C1 segment of cervical spinal cord (tissue), 14 donors: ENCODE results near the gene EPPIN.
"Not testable (repeated sequence)": the region's sequence is repeated elsewhere in the genome, so short reads cannot be mapped to it uniquely, and the experiment has no call there.

Source experiments
- DNase-seq, 14 donors: peaks; one replicate each; lab custom pipeline; 2025; lab: John Stamatoyannopoulos, UW

EPPIN gene

GRCh38 chr20:45547206-45547770 lies at the start of gene EPPIN:
Gene EPPIN, minus strand, starts transcription at chr20:45547401. Its CDS starts 44 bp downstream, at chr20:45547357.
- DNase-seq: no peak

GRCh38 chr20:45595235-45595634 lies 48.0 kb upstream of the EPPIN start:
- DNase-seq: no peak

GRCh38 chr20:45593498-45593897 lies 46.3 kb upstream of the EPPIN start:
- no peak for DNase-seq

GRCh38 chr20:45592574-45593189 lies 45.5 kb upstream of the EPPIN start:
- no peak for DNase-seq

GRCh38 chr20:45589725-45590124 lies 42.5 kb upstream of the EPPIN start:
- no peak for DNase-seq

GRCh38 chr20:45588800-45589199 lies 41.6 kb upstream of the EPPIN start:
- DNase-seq: no peak

- not testable (repeated sequence) for DNase-seq
Measured at GRCh38 chr20:45585986-45586385, 38.8 kb upstream of the EPPIN start.

- not testable (repeated sequence) for DNase-seq
Measured at GRCh38 chr20:45584294-45584693, 37.1 kb upstream of the EPPIN start.

GRCh38 chr20:45583502-45583901 lies 36.3 kb upstream of the EPPIN start:
- DNase-seq: no peak

GRCh38 chr20:45581702-45582101 lies 34.5 kb upstream of the EPPIN start:
- no peak for DNase-seq

GRCh38 chr20:45579184-45579583 lies 32.0 kb upstream of the EPPIN start, which contains the start of gene WFDC8:
Gene WFDC8, minus strand, starts transcription at chr20:45579284. Its CDS starts 37 bp downstream, at chr20:45579247.
- no peak for DNase-seq

GRCh38 chr20:45578231-45578630 lies 31.0 kb upstream of the EPPIN start:
- DNase-seq: no peak

- no peak for DNase-seq
Measured at GRCh38 chr20:45576995-45577394, 29.8 kb upstream of the EPPIN start.

GRCh38 chr20:45575931-45576330 lies 28.7 kb upstream of the EPPIN start:
- no peak for DNase-seq

GRCh38 chr20:45569650-45570049 lies 22.4 kb upstream of the EPPIN start:
- DNase-seq: not testable (repeated sequence)

- no peak for DNase-seq
Measured at GRCh38 chr20:45564760-45565276, 17.6 kb upstream of the EPPIN start.

- DNase-seq: no peak
Measured at GRCh38 chr20:45555198-45555597, 8.0 kb upstream of the EPPIN start.

- no peak for DNase-seq
Measured at GRCh38 chr20:45552456-45552855, 5.3 kb upstream of the EPPIN start.

- DNase-seq: no peak
Measured at GRCh38 chr20:45550765-45551164, 3.6 kb upstream of the EPPIN start.

GRCh38 chr20:45548410-45548809 lies 1.2 kb upstream of the EPPIN start:
- no peak for DNase-seq

GRCh38 chr20:45545754-45546453 lies 1.3 kb downstream of the EPPIN start:
- no peak for DNase-seq

- DNase-seq: no peak
Measured at GRCh38 chr20:45545351-45545750, 1.9 kb downstream of the EPPIN start.

- no peak for DNase-seq
Measured at GRCh38 chr20:45539382-45539781, 7.8 kb downstream of the EPPIN start, which contains the start of gene WFDC6. Gene WFDC6, minus strand, starts transcription at chr20:45539482. Its CDS starts 75 bp downstream, at chr20:45539407.
